ENCODE measurements around the gene NUAK1. TPM values are rescaled to one million over a fixed set of nuclear protein-coding genes. Genes with fewer than 3 reads are reported as not detected.

Gene NUAK1
- total RNA-seq, result 5.7 and 6.3 TPM in 2 replicates

DNA sequence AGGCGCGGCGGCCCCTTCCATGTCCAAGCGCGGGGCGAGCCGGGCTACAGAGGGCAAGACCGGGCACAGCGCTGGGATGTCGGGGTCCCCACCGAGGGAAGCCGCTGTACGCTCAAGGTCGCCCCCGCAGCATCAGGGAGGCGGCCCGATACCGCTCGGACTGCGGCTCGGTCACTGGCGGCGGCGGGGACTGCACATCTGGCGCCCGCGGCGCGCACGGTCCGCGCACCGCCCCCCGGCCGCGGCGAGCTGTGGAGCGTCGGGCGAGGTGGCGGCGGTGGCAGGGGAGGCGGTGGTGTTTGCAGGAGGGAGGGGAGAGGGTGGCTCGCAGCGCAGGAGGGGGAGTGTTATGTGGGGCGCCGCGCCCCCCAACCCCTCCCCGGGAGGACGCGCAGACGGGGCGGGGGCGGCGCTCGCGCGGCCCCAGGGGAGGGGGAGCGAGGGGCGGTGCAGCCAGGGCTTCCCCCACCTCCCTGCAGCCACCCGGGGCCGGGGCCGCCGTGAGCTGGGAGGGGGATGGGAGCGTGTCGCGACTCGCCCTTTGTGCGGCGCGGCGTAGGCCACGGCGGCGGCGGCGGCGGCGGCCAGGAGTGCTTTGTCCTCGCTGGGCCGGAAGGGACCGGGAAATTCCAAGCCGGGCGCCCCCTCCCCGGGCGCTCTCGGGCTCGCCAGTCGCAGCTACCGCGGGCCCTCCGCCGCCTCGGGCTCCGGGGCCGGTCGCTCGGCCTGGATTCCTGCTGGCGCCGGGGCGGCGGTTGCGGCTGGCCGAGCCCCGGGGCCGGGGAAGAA lies at the start of gene NUAK1:
TSS of gene NUAK1 (minus strand) at position 322 of the 789 bp plus-strand sequence. CDS start at position 21, 301 bp downstream.

Other genes starting within 250 kb of the NUAK1 start
- gene CKAP4, start 109.1 kb upstream of the NUAK1 start, total RNA-seq, result 193 and 257 TPM in 2 replicates
- 54.2 and 65.3 TPM in 2 replicates for gene TCP11L2, start 163.8 kb upstream of the NUAK1 start, total RNA-seq
- gene POLR3B, start 218.8 kb upstream of the NUAK1 start, total RNA-seq, result 12.8 and 13.2 TPM in 2 replicates